ENCODE measurements around the gene LLCFC1. TPM values are rescaled to one million over a fixed set of nuclear protein-coding genes. Genes with fewer than 3 reads are reported as not detected.

Gene LLCFC1
- total and polyA plus RNA-seq, 2 of the 8 experiments (the other 6 are each of a cell fraction or from before 2014, with no cell fraction given): not detected

DNA sequence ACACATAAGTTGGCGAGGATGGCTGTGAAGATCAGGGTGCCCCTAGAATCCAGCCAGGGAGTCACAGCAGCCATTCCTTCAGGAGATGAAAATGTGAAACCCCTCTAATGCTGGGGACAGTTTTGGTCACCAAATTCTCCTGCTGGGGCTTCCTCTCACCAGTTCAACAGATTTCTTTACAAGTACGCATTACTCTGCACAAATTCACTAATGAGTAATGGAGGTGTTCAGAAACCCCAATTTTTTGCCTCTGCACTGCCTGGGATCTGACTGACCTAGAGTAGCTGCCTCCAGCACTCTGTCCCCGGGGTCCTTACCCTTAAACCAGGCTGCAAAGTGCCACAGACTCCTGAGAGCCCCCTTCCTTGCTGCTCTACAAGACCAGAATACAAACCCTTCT lies 21.8 kb upstream of the LLCFC1 start:
- Histone ChIP-seq H3K4me2 (ENCODE audit: insufficient read depth in 1 of 2, low read depth in 2 of 2, low read length in 2 of 2) (no peak overlapping the region), H3K14ac (ENCODE audit: insufficient read length) (no peak overlapping the region), H3K23me2 (ENCODE audit: low read depth, low read length) (no peaks in the 10 kb centered on the region), H4K20me1 (replicated peaks in 1 of 2; ENCODE audit: control insufficient read depth in 1 of 2, insufficient read depth in 2 of 2, low read length in 2 of 2) (no peaks in the 10 kb centered on the region), H3K4me1 (replicated peaks in 1 of 4; ENCODE audit: control insufficient read depth in 3 of 4, insufficient read depth in 4 of 4, low read length in 3 of 4) (no peaks in the 10 kb centered on the region), H2BK15ac (ENCODE audit: low read length) (no peak overlapping the region), H3K79me1 (ENCODE audit: low read depth, low read length) (no peaks in the 10 kb centered on the region), H2AFZ (ENCODE audit: low read length) (no peak overlapping the region), H4K8ac (ENCODE audit: extremely low read depth, insufficient read depth, low read length) (no peak overlapping the region), H3K23ac (ENCODE audit: insufficient read length) (no peak overlapping the region), H2AK5ac (ENCODE audit: low read depth, low read length) (no peak overlapping the region), H2BK120ac (replicated peaks; ENCODE audit: low read depth, low read length) (no peak overlapping the region), H4K5ac (ENCODE audit: insufficient read length, low read depth, low read length) (no peak overlapping the region), H3K4ac (replicated peaks; ENCODE audit: insufficient read length, low read depth, low read length) (no peak overlapping the region), H3K27ac (ENCODE audit: low read depth, low read length) (no peak overlapping the region), H2BK12ac (ENCODE audit: low read depth, low read length) (no peak overlapping the region), H3K56ac (replicated peaks; ENCODE audit: insufficient read length, low read depth, low read length) (no peak overlapping the region), H3K9ac (replicated peaks in 1 of 4; ENCODE audit: extremely low read depth in 1 of 4, low read depth in 3 of 4, low read length in 3 of 4) (no peak overlapping the region), H3K79me2 (ENCODE audit: control insufficient read depth in 1 of 2, insufficient read depth in 2 of 2, low read length in 2 of 2) (no peaks in the 10 kb centered on the region), H3K4me3 (ENCODE audit: extremely low read depth in 1 of 4, insufficient read depth in 2 of 4, low read depth in 3 of 4, low read length in 4 of 4) (no peak overlapping the region), H3K36me3 (ENCODE audit: control insufficient read depth in 2 of 4, insufficient read depth in 4 of 4, low read length in 3 of 4) (no peaks in the 10 kb centered on the region), H3K27me3 (replicated peaks in 1 of 4; ENCODE audit: control insufficient read depth in 3 of 4, extremely low read depth in 1 of 4, insufficient read depth in 3 of 4, low read length in 3 of 4) (no peaks in the 10 kb centered on the region), H3K9me3 (ENCODE audit: insufficient read depth in 2 of 2, low read depth in 1 of 2, low read length in 1 of 2) (no peaks in the 10 kb centered on the region), H2BK5ac (ENCODE audit: low read depth, low read length) (no peak overlapping the region), H2BK20ac (ENCODE audit: low read length) (no peak overlapping the region), H4K91ac (replicated peaks; ENCODE audit: insufficient read length, low read length) (no peak overlapping the region), H3K18ac (ENCODE audit: extremely low read depth, low read length) (no peak overlapping the region)
- no peak for FAIRE-seq
- 87% methylated on average over 3 of the region's 3 CpGs; no CpG with 5 or more reads in 1 of the 2 experiments for WGBS, 2 experiments (ENCODE audit: extremely low coverage in 1 of 2, insufficient coverage in 1 of 2, insufficient read length in 1 of 2, insufficient replicate concordance in 2 of 2, low coverage in 1 of 2, low lambda C conversion rate in 2 of 2, missing lambda C conversion rate in 1 of 2)
- CTCF ChIA-PET (ENCODE audit: partially characterized antibody): interaction anchor here (1.2 to 4.3 kb wide), 6 partner anchors 8 to 37 kb away, joined by 4 to 31 read pairs (median 12); partner anchors contain the start of gene LLCFC1
- TF ChIP-seq POLR2AphosphoS5 (IDR thresholded peaks at IDR 0.05; ENCODE audit: low read depth, low read length) (no peak), EP300 (IDR thresholded peaks at IDR 0.05; ENCODE audit: borderline replicate concordance in 1 of 2, low read depth in 2 of 2, low read length in 2 of 2) (no peak), SP2 (IDR thresholded peaks at IDR 0.05; ENCODE audit: low read length) (no peak), EZH2 (IDR thresholded peaks at IDR 0.05; ENCODE audit: low read depth, low read length, severe bottlenecking) (no peak), TAF1 (IDR thresholded peaks at IDR 0.05; ENCODE audit: low read depth, low read length) (no peak), SIN3A (conservative IDR thresholded peaks at IDR 0.05 in 1 of 2, IDR thresholded peaks at IDR 0.05 in 1 of 2; ENCODE audit: low read depth in 1 of 2, low read length in 2 of 2) (no peak), SRF (IDR thresholded peaks at IDR 0.05; ENCODE audit: low read depth, low read length) (no peak), RNF2 (IDR thresholded peaks at IDR 0.05; ENCODE audit: borderline replicate concordance, low read depth, low read length, missing control alignments, poor library complexity, severe bottlenecking) (no peak), GABPA (IDR thresholded peaks at IDR 0.05; ENCODE audit: borderline replicate concordance, insufficient read depth, low read length) (no peak), CEBPB (IDR thresholded peaks at IDR 0.05; ENCODE audit: low read depth, low read length) (no peak), CHD1 (IDR thresholded peaks at IDR 0.05; ENCODE audit: low read depth, low read length) (no peak)
- TF ChIP-seq, protein P1, sequence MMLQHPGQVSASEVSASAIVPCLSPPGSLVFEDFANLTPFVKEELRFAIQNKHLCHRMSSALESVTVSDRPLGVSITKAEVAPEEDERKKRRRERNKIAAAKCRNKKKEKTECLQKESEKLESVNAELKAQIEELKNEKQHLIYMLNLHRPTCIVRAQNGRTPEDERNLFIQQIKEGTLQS (IDR thresholded peaks at IDR 0.05; ENCODE audit: insufficient read depth, low read depth, low read length): no peak
- DNase-seq (ENCODE audit: low read depth in 1 of 2, low spot score in 2 of 2): no peak
- POLR2A ChIA-PET (ENCODE audit: partially characterized antibody): no interaction called here
